SW 1271 (cell line): ENCODE measurements around the gene POLG.

ENCODE experiments used
- DNase-seq, 2 experiments: peaks; one replicate each; lab custom pipeline; 2025; lab: John Stamatoyannopoulos, UW

The POLG gene

DNA sequence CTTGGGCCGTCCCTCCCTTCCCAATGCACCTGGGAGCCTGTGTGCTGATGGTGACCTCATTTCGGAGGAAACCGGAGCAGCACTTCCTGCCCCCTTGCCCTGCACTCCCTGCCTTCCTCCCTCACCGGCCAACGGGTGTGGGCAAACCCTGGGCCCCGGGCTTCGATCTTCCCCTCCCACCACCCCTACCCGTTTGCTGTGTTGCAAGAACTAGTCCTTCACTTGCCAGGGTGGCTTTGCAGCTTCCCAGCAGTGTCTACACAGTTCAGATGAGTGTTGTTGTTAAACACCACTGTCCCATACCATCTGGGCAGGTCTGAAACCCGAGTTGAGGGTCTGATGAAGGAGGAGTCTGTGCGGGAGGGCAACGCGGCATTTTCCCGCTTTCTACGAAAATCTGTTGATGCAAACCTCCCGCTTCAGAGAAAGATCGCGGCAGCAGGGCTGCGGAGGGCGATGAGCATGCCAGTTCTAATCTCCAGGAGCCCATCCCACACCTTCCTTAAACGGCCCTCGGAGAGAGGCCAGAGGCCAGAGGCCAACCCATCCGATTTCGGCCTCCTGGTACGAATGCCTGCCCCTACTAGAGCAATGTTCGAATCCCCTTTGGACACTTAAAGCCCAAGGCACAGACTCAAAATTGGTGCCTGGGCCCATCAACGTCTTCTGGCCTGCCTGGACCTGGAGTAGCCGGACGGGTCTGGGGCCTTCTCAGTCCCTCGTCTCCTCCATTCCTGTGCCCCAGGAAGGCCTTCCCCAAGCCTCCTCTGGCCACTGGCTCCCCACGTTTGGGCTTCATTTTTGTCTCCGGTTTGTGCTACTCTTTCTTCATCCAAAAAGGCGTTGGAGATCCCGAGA is 35.7 kb upstream of the POLG start:
- DNase-seq = no peak

GRCh38 chr15:89369341-89369947 is 34.8 kb upstream of the POLG start:
- DNase-seq = no peak

- no peak for DNase-seq
Observed at GRCh38 chr15:89368566-89369223, 34.1 kb upstream of the POLG start.

DNA sequence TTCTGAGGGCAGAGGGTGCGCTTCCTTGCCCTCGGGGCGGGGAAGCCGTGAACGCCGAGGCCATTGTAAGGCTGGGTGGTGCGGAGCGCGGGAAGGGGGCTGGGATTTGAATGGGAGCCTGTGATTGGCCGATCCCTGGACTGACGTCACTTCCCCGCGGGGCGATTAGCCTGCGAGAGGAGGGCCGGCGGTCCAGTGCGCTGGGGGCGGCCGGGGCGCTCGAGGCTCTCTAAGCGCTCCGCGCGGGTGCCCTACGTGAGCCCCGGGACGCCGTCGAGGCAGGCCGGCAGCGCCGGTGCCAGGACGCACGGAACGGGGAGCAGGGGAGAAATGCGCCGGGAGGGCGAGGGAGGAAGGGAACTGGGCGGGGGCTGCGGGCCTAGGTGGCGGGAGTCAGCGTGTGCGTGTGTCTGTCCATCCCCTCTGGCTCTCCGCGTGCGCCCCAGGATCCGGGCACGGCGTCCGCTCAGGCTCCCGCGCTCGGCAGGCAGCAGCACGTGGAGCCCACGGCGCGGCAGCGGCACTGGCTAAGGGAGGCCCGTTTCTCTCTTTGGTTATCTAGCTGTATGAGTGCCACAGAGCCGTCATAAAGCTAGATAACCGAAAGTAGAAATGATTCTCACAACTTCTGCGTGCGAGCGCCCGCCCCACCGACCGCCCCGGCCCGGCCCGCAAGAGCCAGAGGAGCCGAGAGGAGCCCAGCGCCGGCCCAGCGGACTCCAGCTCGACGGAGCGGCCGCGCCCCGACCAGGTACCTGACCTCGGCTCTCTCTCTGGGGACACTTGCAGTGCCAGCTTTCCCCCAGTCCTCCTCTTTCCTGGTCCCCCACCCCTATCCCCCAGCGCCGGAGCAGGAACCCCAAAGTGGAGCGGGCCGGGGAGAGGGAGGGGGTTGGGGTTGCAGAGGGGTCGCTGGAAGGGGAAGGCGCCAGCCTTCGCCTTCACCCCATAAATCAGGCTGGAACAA is 33.1 kb upstream of the POLG start:
- peak; percentile 52 to 81 for DNase-seq

- no peak for DNase-seq
Observed at GRCh38 chr15:89366656-89367393, 32.2 kb upstream of the POLG start.

- no peak for DNase-seq
Observed at GRCh38 chr15:89365462-89366065, 30.9 kb upstream of the POLG start.

GRCh38 chr15:89364741-89365450 is 30.3 kb upstream of the POLG start:
- DNase-seq = no peak

GRCh38 chr15:89364341-89364740 is 29.7 kb upstream of the POLG start:
- no peak for DNase-seq

- no peak for DNase-seq
Observed at GRCh38 chr15:89363770-89364169, 29.1 kb upstream of the POLG start.

GRCh38 chr15:89363133-89363532 is 28.5 kb upstream of the POLG start:
- DNase-seq = no peak

DNA sequence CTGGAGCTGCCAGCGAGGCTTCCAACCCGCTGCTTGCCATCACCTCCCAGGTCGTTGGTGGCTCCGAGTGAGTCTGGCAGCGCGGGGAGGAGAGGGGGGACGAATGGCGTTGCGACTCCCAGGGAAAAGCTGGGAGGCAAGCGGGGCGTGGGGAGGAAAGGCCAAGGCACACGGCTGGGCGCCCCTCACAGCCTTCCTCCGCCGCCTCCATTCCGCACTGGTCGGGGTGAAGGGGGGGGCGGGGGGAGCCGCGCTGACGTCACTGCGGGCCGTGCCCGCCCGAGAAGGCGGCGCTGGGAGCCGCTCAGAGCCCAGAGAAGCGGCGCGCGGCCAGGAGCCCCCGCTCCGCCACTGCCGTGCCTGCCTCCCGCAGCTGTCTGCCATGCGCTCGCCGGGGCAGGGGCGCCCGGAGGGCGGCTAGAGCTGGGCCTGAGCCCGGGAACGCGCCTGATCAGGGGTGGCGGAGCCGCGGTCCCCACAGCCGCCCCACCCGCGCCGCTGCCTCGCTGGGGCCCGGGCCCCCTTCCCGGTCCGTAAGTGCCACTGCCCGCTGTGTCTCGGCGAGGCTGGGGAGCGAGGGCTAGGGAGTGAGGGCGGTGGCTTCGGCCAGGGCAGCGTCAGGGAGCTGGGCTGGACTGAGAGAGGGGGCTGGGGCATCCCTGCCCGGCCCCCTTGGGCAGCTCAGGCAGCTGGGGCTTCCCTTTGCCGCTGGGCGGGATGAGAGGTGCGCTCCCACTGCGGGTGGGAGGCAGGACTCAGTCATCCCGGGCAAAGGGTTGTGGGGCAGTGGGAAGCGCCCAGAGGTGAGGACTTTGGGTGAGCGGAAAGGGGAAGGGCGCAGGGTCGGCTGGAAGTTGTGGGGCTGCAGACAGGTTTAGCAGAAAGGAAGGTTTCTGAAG is 27.8 kb upstream of the POLG start:
- DNase-seq = peak in 1 of 2 experiments; percentile 13

DNA sequence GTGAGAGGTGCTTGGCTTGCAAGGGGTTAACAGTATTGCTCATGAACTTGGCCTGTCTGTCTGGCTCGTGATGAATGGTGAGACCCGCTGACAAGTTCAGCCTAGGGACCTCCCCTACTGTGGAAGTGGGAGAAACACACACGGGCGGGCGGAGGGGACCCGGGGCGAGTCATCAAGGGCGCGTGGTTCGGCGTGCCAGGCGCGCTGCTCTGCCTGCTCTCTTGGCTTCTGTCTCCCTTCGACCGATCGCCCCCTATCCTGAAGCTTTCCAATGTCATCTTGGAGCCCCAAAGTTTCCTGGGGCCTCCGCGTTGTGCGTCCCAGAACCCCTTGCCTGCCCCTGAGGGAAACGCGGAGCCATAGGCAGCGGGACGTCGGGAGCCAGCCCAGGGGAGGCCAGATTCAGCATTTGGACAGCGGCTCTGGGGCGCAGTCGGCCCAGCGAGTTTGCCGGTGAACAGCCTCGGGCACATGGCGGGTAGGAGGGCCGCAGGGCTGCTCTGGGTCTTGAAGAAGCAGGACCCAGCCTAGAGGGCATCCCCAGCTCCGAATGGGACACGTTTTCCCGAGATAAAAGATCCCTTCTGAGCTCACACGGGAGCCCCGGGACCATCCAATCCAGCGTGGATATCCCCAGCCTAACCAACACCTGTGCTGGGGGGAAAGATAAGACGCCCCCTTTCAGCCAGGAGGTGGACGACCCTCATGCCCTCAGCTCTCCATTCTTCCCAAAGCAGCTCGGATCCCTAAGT is 27.0 kb upstream of the POLG start:
- DNase-seq = peak; percentile 37 to 48

DNA sequence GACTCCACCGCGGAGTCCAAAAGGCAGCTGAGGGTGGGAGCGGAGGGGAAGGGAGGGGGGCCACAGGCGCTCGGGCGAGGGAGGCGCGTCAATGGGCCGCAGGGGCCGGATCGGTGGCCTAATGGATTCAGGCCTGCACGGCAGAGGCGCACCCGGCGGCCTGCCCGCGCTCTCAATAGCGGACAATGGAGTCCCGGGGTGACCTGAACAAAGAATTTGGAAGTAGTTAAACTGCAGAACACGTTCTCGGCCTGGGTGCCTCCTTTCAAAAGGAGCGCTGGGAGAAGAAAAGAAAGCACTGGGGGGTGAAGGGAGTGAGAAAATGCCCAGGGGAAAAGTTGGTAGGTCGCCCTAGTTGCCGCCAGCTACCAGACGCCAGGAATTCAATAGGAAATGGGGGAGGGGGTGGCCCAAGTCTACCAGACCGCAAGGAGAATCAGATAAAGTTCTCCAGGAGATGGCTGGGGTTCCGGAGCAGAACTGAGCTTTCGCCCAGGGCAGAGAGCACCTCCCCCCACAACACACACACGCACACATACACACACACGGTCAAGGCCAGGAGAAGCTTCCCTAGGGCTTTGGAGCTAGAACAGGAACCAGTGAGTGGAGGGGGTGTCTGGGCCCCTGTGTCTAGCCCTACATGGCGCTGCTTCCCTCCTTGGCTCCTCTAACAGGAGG is 25.8 kb upstream of the POLG start:
- no peak for DNase-seq

- DNase-seq = no peak
Observed at GRCh38 chr15:89359471-89360293, 25.1 kb upstream of the POLG start.

- DNase-seq = peak; percentile 29 to 86
Observed at GRCh38 chr15:89358755-89359439, 24.3 kb upstream of the POLG start.

GRCh38 chr15:89358435-89358754 is 23.8 kb upstream of the POLG start:
- DNase-seq = no peak
